OCI-LY1 (cell line): ENCODE measurements around the gene MPHOSPH9.

Experiments
- H2AFZ ChIP-seq: fragments of 200-600 bp; sonication (generic), shearing (Covaris generic); 2 replicates; pipeline ENCODE4 v1.6.0; 2014; ENCODE audit warnings: antibody characterized with exemption, mild to moderate bottlenecking, low read length
- H3F3A ChIP-seq: fragments of 200-600 bp; sonication (generic), shearing (Covaris generic); 2 replicates; pipeline ENCODE4 v1.6.0; 2014; ENCODE audit warnings: mild to moderate bottlenecking, antibody characterized with exemption, low read length, moderate library complexity; ENCODE audit not compliant: insufficient read depth
- H3K27ac ChIP-seq: fragments of 200-600 bp; sonication (generic); 2 replicates; pipeline ENCODE4 v1.5.1; 2014; ENCODE audit warnings: low read length, mixed run types, mild to moderate bottlenecking, low read depth; ENCODE audit not compliant: poor library complexity, severe bottlenecking
- H3K27me3 ChIP-seq: fragments of 200-600 bp; sonication (generic); 2 replicates; pipeline ENCODE4 v1.6.0; 2014; ENCODE audit warnings: antibody characterized with exemption, mild to moderate bottlenecking, low read length, moderate library complexity; ENCODE audit not compliant: insufficient read depth
- H3K36me3 ChIP-seq: fragments of 200-600 bp; sonication (generic); 2 replicates; pipeline ENCODE4 v1.6.1; 2014; ENCODE audit warnings: mild to moderate bottlenecking, antibody characterized with exemption, low read length, moderate library complexity, mixed read lengths; ENCODE audit not compliant: insufficient read depth
- H3K4me1 ChIP-seq: fragments of 200-600 bp; sonication (generic); 2 replicates; pipeline ENCODE4 v1.5.1; 2014; ENCODE audit warnings: mild to moderate bottlenecking, low read length, moderate library complexity; ENCODE audit not compliant: insufficient read depth, severe bottlenecking
- H3K4me2 ChIP-seq: fragments of 200-600 bp; sonication (generic), shearing (Covaris generic); 2 replicates; pipeline ENCODE4 v1.6.1; 2014; ENCODE audit warnings: low read length
- H3K4me3 ChIP-seq: fragments of 200-600 bp; sonication (generic); 2 replicates; pipeline ENCODE4 v1.5.1; 2014; ENCODE audit warnings: low read length, low read depth, mild to moderate bottlenecking, mixed read lengths; ENCODE audit not compliant: poor library complexity, severe bottlenecking
- H3K79me2 ChIP-seq: fragments of 200-600 bp; shearing (Covaris generic); 2 replicates; pipeline ENCODE4 v1.6.1; 2016; ENCODE audit warnings: mixed run types, low read length, mixed read lengths; ENCODE audit not compliant: insufficient read depth
- H3K9ac ChIP-seq: fragments of 200-600 bp; sonication (generic), shearing (Covaris generic); 2 replicates; pipeline ENCODE4 v1.6.1; 2014; ENCODE audit warnings: mild to moderate bottlenecking, low read length, mixed read lengths
- H3K9me2 ChIP-seq: fragments of 200-600 bp; sonication (generic), shearing (Covaris generic); 2 replicates; pipeline ENCODE4 v1.6.1; 2014; ENCODE audit warnings: low read depth, mild to moderate bottlenecking, low read length, mixed read lengths
- H3K9me3 ChIP-seq: fragments of 200-600 bp; shearing (Covaris generic); 2 replicates; pipeline ENCODE4 v1.6.1; 2014; ENCODE audit warnings: low read length, mixed read lengths
- H4K20me1 ChIP-seq: fragments of 200-600 bp; sonication (generic), shearing (Covaris generic); 2 replicates; pipeline ENCODE4 v1.6.0; 2016; ENCODE audit warnings: mild to moderate bottlenecking, low read length; ENCODE audit not compliant: insufficient read depth
- CTCF ChIP-seq: fragments of 200-600 bp; sonication (generic), shearing (Covaris generic); IDR thresholded peaks from 2 replicates; pipeline ENCODE4 v1.5.1; 2017; ENCODE audit warnings: mild to moderate bottlenecking, antibody characterized with exemption, low read length, moderate library complexity, mixed read lengths
- EZH2 ChIP-seq: fragments of 200-600 bp; sonication (generic), shearing (Covaris generic); IDR thresholded peaks from 2 replicates; pipeline ENCODE4 v1.8.0; 2017; ENCODE audit warnings: borderline replicate concordance, mixed run types, mild to moderate bottlenecking, antibody characterized with exemption, low read length, moderate library complexity, mixed read lengths

MPHOSPH9 gene

GRCh38 chr12:123278101-123278627 lies 45.2 kb upstream of the MPHOSPH9 start:
- Histone ChIP-seq H3K79me2 (no peaks in the 10 kb centered on the region), H3K4me3 (no peak overlapping the region), H3K36me3 (no peaks in the 10 kb centered on the region), H3K9me2 (no peaks in the 10 kb centered on the region), H3K27me3 (no peaks in the 10 kb centered on the region), H3K9ac (no peak overlapping the region), H4K20me1 (no peaks in the 10 kb centered on the region), H3F3A (no peaks in the 10 kb centered on the region), H3K27ac (peak overlapping the region; percentile 52), H3K4me2 (peak overlapping the region; percentile 47; the same call in 1 of the 2 replicates), H3K4me1 (peaks cover 7% of the 10 kb centered on the region), H3K9me3 (no peaks in the 10 kb centered on the region), H2AFZ (peak overlapping the region; percentile 75; the same call in 1 of the 2 replicates)
- TF ChIP-seq EZH2 = no peak
- TF ChIP-seq CTCF = no peak

GRCh38 chr12:123273166-123273565 lies 40.2 kb upstream of the MPHOSPH9 start:
- no peaks in the 10 kb centered on the region for H3K9me3 ChIP-seq
- H3K27ac ChIP-seq = no peak overlapping the region
- H2AFZ ChIP-seq = no peak overlapping the region
- no peak overlapping the region for H3K4me3 ChIP-seq
- peaks cover 12% of the 10 kb centered on the region for H3K79me2 ChIP-seq
- TF ChIP-seq CTCF (no peak), EZH2 (no peak)
- no peaks in the 10 kb centered on the region for H3K9me2 ChIP-seq
- no peaks in the 10 kb centered on the region for H3K36me3 ChIP-seq
- no peaks in the 10 kb centered on the region for H3K27me3 ChIP-seq
- no peaks in the 10 kb centered on the region for H3F3A ChIP-seq
- H4K20me1 ChIP-seq = no peaks in the 10 kb centered on the region
- H3K4me1 ChIP-seq = peaks cover 29% of the 10 kb centered on the region
- H3K4me2 ChIP-seq = no peak overlapping the region
- no peak overlapping the region for H3K9ac ChIP-seq

- H3K9me2 ChIP-seq = no peaks in the 10 kb centered on the region
- H3K27me3 ChIP-seq = no peaks in the 10 kb centered on the region
- H3K79me2 ChIP-seq = peaks cover 12% of the 10 kb centered on the region
- peaks cover 26% of the 10 kb centered on the region for H3K4me1 ChIP-seq
- no peaks in the 10 kb centered on the region for H4K20me1 ChIP-seq
- peak overlapping the region; percentile 75 for H3K9ac ChIP-seq
- H3F3A ChIP-seq = no peaks in the 10 kb centered on the region
- TF ChIP-seq CTCF (no peak; the same call in 1 of the 2 replicates), EZH2 (no peak)
- H3K27ac ChIP-seq = no peak overlapping the region
- no peaks in the 10 kb centered on the region for H3K9me3 ChIP-seq
- peak overlapping the region; percentile 99 for H3K4me2 ChIP-seq
- peak overlapping the region; percentile 74 for H3K4me3 ChIP-seq
- H2AFZ ChIP-seq = no peak overlapping the region
- H3K36me3 ChIP-seq = peaks cover 7% of the 10 kb centered on the region; the same call in 1 of the 2 replicates
Measured at GRCh38 chr12:123271001-123271668, 38.2 kb upstream of the MPHOSPH9 start.
